GM12875 (cell line): Measurements from ENCODE around the gene SIK3.

Source experiments
- H3K4me3 ChIP-seq: one replicate; pipeline ENCODE4 v1.5.1; 2011; ENCODE audit warnings: low read depth, low read length, control low read depth
- CTCF ChIP-seq: IDR thresholded peaks from 2 replicates; pipeline ENCODE4 v1.5.1; 2011; ENCODE audit warnings: low read depth, mild to moderate bottlenecking, control low read depth, inconsistent platforms, low read length, moderate library complexity, borderline replicate concordance; ENCODE audit not compliant: insufficient read depth

The SIK3 gene

DNA sequence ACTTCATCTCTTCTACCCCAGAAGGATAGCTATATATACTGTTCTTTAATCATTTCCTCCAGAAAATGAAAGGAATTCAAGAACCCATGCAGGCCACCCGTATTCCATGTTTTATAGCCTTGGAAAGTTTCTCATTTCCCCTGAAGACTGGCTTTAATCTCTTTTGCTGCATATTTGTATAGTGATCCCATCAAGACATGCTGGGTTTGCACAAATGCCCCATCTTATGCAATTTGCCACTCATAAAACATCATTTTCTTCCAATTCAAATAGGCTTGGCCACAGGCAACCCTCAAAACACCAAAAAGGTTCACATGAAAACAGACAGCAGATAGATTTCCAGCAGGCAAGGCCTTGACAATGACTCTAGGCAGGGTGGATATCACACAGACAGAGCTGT is 232.5 kb downstream of the SIK3 start:
- no peak for TF ChIP-seq CTCF
- no peak overlapping the region for H3K4me3 ChIP-seq

DNA sequence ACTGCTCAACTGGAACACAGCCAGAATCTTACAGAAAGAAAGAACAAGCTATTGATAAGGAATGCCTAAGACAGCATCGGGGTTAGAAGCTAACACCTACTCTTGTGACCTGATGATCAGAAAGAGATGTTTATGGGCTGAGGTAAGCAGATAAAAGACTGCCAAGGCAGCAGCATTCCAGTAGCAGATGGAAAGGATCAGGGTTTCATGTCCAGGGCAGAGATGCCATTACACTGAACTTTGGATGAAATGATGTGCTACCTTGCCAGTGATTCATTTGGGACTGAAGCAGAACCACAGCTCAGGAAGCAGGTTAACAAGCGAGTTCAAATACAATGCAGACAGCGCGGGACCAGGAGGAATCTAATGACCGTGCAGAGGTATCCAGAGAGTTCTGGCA is 233.7 kb downstream of the SIK3 start:
- TF ChIP-seq CTCF = no peak
- no peak overlapping the region for H3K4me3 ChIP-seq

DNA sequence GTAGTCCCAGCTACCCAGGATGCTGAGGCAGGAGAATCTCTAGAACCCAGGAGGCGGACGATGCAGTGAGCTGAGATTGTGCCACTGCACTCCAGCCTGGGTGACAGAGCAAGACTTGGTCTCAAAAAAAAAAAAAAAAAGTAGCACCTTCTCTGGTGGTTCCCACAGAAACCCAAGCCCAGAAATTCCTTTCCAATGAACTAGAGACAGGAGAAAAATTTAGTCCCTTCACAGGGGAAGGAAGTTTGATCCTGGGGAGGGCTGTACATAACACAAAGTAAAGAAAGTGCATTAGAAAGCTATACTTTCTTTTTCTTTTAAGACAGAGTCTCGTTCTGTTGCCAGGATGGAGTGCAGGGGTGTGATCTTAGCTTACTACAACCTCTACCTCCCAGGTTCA is 235.3 kb downstream of the SIK3 start:
- no peak for TF ChIP-seq CTCF
- H3K4me3 ChIP-seq = no peak overlapping the region

DNA sequence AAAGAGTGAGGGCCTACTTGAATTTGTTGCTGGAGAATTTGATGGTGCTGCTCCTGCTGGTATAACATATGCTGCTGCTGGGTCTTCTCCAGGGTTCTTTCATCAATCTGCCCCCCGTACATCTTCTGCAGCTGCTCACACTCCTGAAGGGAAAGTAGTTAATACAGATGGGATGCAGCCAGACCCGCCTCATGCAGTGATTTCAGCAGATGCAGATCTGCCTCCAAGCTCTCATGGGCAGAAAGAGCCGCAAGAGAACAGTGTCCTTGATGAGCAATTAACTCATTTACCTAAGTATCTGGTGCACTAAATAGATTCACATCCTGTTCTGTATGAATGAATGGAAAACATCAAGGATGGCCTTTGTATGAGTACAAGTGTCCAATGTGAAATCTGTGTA is 236.0 kb downstream of the SIK3 start:
- no peak for TF ChIP-seq CTCF

DNA sequence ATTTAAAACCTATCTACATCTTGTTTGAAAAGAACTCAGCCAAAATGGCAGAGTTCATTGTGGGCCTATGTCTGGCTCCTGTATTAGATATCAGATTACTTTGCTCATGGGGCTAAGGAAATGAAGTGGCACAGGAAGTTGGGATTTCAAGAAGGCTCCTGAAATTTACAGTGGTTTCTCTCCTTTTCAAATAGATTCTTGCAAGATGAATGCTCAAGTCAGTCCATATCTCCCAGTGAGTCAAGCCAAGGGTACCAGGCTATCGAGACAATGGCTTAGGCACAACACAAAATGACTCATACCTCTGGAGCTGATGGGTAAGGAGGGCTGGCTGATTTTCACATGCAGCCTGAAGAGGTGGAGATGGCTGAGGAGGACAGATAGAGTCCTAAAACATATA is 236.7 kb downstream of the SIK3 start:
- TF ChIP-seq CTCF = no peak
- H3K4me3 ChIP-seq = no peak overlapping the region

More for the DNA sequence above, 236.0 kb downstream of the SIK3 start:
- H3K4me3 ChIP-seq = no peak overlapping the region

DNA sequence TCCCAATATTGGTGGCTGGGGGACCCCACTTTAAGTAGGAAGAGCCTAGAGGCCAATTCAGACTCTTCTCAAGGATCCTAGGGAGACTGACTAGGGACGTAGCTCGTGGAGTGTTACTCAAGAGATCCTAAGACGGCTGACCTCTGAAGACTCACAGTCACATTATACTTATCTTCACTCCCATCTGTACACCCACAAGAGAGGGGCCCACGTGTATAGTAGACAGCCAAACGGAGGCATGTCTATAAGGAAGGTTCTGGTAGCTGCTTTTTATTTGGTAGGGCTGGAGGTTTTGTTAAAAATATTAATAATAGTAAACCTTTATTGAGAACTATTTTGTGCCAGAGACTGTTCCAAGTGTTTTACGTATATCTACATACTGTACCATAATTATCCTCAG is 237.9 kb downstream of the SIK3 start:
- no peak overlapping the region for H3K4me3 ChIP-seq
- no peak for TF ChIP-seq CTCF

DNA sequence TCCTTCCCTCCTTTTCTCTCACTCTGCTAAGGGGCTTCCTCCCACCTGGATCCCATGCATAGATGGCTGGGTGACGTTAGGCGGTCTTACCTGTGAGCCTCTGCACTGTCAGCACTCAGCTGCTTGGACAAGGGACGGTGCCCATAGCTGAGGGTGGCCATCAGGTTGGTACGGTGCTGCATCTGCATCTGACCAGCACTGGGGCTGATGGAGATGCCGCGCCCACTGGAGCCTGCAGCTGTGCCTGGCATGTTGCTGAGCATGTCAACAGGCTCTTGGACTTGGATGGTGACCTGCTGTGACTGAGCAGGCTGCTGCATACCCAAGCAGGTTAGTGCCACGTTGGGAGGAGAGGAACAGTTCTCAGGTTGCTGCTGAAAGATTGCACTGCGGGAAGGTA is 239.1 kb downstream of the SIK3 start:
- H3K4me3 ChIP-seq = no peak overlapping the region
- TF ChIP-seq CTCF = no peak

GRCh38 chr11:116857936-116858335 is 240.3 kb downstream of the SIK3 start:
- no peak for TF ChIP-seq CTCF
- no peak overlapping the region for H3K4me3 ChIP-seq
